ENCODE results near the gene PSMD5.

DNA sequence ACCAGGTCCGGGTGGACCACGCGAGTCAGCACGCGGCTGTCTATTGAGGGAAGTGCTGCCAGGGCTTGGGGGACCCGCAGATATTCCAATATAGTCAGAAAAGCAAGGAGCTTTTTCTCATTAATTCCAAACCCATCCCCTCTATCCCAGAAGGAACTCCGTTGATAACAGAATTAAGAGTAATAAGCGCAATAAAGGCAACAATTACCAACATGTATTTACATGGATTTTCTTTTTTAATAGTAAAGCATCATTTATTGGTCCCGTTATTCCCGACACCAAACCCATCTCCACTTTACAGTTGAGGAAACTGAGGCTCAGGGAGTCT, 26.6 kb upstream of the PSMD5 start:
- TF ChIP-seq POLR2A (IDR thresholded peaks at IDR 0.05; ENCODE audit: low read depth, low read length) (no peak), FOS (IDR thresholded peaks at IDR 0.05; ENCODE audit: low read depth, low read length) (no peak), CEBPB (IDR thresholded peaks at IDR 0.05; ENCODE audit: low read depth, low read length) (no peak), MAZ (IDR thresholded peaks at IDR 0.05; ENCODE audit: borderline replicate concordance, low read depth, low read length) (no peak), RAD21 (IDR thresholded peaks at IDR 0.05; ENCODE audit: low read length) (no peak), RFX5 (IDR thresholded peaks at IDR 0.05; ENCODE audit: low read depth, low read length) (no peak), CHD1 (IDR thresholded peaks at IDR 0.05; ENCODE audit: low read depth, low read length) (no peak), NFE2L2 (IDR thresholded peaks at IDR 0.05; ENCODE audit: low read depth, low read length) (no peak), RCOR1 (IDR thresholded peaks at IDR 0.05; ENCODE audit: insufficient replicate concordance, low read length) (no peak), BHLHE40 (IDR thresholded peaks at IDR 0.05; ENCODE audit: low read depth, low read length) (no peak), MAFK (IDR thresholded peaks at IDR 0.05; ENCODE audit: low read depth, low read length) (no peak), SMC3 (IDR thresholded peaks at IDR 0.05; ENCODE audit: low read depth, low read length) (no peak)
- TF ChIP-seq, protein P1, sequence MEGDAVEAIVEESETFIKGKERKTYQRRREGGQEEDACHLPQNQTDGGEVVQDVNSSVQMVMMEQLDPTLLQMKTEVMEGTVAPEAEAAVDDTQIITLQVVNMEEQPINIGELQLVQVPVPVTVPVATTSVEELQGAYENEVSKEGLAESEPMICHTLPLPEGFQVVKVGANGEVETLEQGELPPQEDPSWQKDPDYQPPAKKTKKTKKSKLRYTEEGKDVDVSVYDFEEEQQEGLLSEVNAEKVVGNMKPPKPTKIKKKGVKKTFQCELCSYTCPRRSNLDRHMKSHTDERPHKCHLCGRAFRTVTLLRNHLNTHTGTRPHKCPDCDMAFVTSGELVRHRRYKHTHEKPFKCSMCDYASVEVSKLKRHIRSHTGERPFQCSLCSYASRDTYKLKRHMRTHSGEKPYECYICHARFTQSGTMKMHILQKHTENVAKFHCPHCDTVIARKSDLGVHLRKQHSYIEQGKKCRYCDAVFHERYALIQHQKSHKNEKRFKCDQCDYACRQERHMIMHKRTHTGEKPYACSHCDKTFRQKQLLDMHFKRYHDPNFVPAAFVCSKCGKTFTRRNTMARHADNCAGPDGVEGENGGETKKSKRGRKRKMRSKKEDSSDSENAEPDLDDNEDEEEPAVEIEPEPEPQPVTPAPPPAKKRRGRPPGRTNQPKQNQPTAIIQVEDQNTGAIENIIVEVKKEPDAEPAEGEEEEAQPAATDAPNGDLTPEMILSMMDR (conservative IDR thresholded peaks at IDR 0.05; ENCODE audit: low read depth, low read length), result no peak
- TF ChIP-seq, protein P2, sequence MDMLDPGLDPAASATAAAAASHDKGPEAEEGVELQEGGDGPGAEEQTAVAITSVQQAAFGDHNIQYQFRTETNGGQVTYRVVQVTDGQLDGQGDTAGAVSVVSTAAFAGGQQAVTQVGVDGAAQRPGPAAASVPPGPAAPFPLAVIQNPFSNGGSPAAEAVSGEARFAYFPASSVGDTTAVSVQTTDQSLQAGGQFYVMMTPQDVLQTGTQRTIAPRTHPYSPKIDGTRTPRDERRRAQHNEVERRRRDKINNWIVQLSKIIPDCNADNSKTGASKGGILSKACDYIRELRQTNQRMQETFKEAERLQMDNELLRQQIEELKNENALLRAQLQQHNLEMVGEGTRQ (IDR thresholded peaks at IDR 0.05; ENCODE audit: low read depth, low read length), result no peak

All from IMR-90 (cell line).